Tibial artery (tissue), 4 donors: ENCODE measurements around the gene DUOXA2.

Experiments used
- DNase-seq, 2 donors: peaks; one replicate each; pipeline ENCODE4 v3.0.0-alpha.2; 2019
- H3K27ac ChIP-seq, 2 donors: fragments of 200-600 bp; sonication (generic) in 1 of 2; 1 replicate in 1 of 2; 2 replicates in 1 of 2; pipeline ENCODE4 v1.5.1; 2018 to 2019; ENCODE audit warnings: mild to moderate bottlenecking in 1 of 2
- H3K27me3 ChIP-seq, 2 donors: fragments of 200-600 bp; sonication (generic) in 1 of 2; one replicate each; pipeline versions ENCODE4 v1.5.1 to v1.6.0; 2016 to 2019
- H3K36me3 ChIP-seq, 3 donors: fragments of 200-600 bp; sonication (generic) in 2 of 3; one replicate each; pipeline ENCODE4 v1.5.1; 2016 to 2019; ENCODE audit warnings: mild to moderate bottlenecking in 2 of 3
- H3K4me1 ChIP-seq, 4 donors: fragments of 200-600 bp; sonication (generic) in 2 of 4; 1 replicate in 3 of 4; 2 replicates in 1 of 4; pipeline ENCODE4 v1.5.1; 2016 to 2019
- H3K4me3 ChIP-seq, 2 donors: fragments of 200-600 bp; sonication (generic) in 1 of 2; 1 replicate in 1 of 2; 2 replicates in 1 of 2; pipeline ENCODE4 v1.5.1; 2018 to 2019; ENCODE audit warnings: mild to moderate bottlenecking in 2 of 2
- H3K9me3 ChIP-seq, 3 donors: fragments of 200-600 bp; sonication (generic) in 1 of 3; one replicate each; pipeline ENCODE4 v1.5.1; 2016 to 2019
- CTCF ChIP-seq, 2 experiments: fragments of 200-600 bp in 1 of 2; fragments of 450-650 bp in 1 of 2; IDR thresholded peaks; one replicate each; pipeline ENCODE4 v1.5.1; 2017 to 2019; ENCODE audit warnings: antibody characterized with exemption in 2 of 2, mild to moderate bottlenecking in 1 of 2, moderate library complexity in 1 of 2
- intact Hi-C: fragments of 100-400 bp; cut with DNase I; formaldehyde crosslinking; loops from one replicate; pipeline ENCODE4 v1.15.0; 2023; ENCODE audit warnings: low total_unique reads

The DUOXA2 gene

GRCh38 chr15:45144775-45145174, 30.6 kb downstream of the DUOXA2 start:
- Histone ChIP-seq H3K4me3 (no peak overlapping the region), H3K9me3 (no peaks in the 10 kb centered on the region), H3K27ac (no peak overlapping the region), H3K27me3 (peaks cover 0 to 41% of the 10 kb centered on the region in 2 donors), H3K4me1 (no peaks in the 10 kb centered on the region), H3K36me3 (no peaks in the 10 kb centered on the region)
- no peak for TF ChIP-seq CTCF (IDR thresholded peaks at IDR 0.05)
- intact Hi-C loops, result no loop called here
- DNase-seq, result no peak

GRCh38 chr15:45146405-45146804, 32.3 kb downstream of the DUOXA2 start:
- Histone ChIP-seq H3K27me3 (peaks cover 0 to 26% of the 10 kb centered on the region in 2 donors), H3K27ac (no peak overlapping the region), H3K4me3 (no peak overlapping the region), H3K4me1 (no peaks in the 10 kb centered on the region), H3K9me3 (no peaks in the 10 kb centered on the region), H3K36me3 (peaks cover 0 to 4% (median 0%) of the 10 kb centered on the region in 3 donors)
- no peak for DNase-seq
- intact Hi-C loops, result no loop called here
- no peak for TF ChIP-seq CTCF (IDR thresholded peaks at IDR 0.05)

GRCh38 chr15:45147606-45148005, 33.5 kb downstream of the DUOXA2 start:
- intact Hi-C loops, result no loop called here
- no peak overlapping the region for H3K27ac ChIP-seq
- H3K36me3 ChIP-seq, result peaks cover 0 to 16% (median 4%) of the 10 kb centered on the region in 3 donors
- no peak for TF ChIP-seq CTCF (IDR thresholded peaks at IDR 0.05)
- no peaks in the 10 kb centered on the region for H3K9me3 ChIP-seq
- no peak for DNase-seq
- H3K4me3 ChIP-seq, result no peak overlapping the region
- H3K27me3 ChIP-seq, result peaks cover 0 to 18% of the 10 kb centered on the region in 2 donors
- H3K4me1 ChIP-seq, result no peaks in the 10 kb centered on the region

- H3K27me3 ChIP-seq, result peaks cover 0 to 15% of the 10 kb centered on the region in 2 donors
- H3K27ac ChIP-seq, result no peak overlapping the region
Measured at GRCh38 chr15:45148076-45149059, 34.2 kb downstream of the DUOXA2 start.

GRCh38 chr15:45149060-45149459, 34.9 kb downstream of the DUOXA2 start:
- no peak overlapping the region for H3K27ac ChIP-seq
- no peaks in the 10 kb centered on the region for H3K4me1 ChIP-seq
- no peak overlapping the region for H3K4me3 ChIP-seq
- peaks cover 0 to 17% (median 5%) of the 10 kb centered on the region in 3 donors for H3K36me3 ChIP-seq
- no peak for DNase-seq
- intact Hi-C loops, result no loop called here
- no peak for TF ChIP-seq CTCF (IDR thresholded peaks at IDR 0.05)
- no peaks in the 10 kb centered on the region for H3K9me3 ChIP-seq
- peaks cover 0 to 12% of the 10 kb centered on the region in 2 donors for H3K27me3 ChIP-seq

More at GRCh38 chr15:45148076-45149059, 34.2 kb downstream of the DUOXA2 start:
- intact Hi-C loops, result no loop called here
- TF ChIP-seq CTCF (IDR thresholded peaks at IDR 0.05), result no peak
- H3K4me1 ChIP-seq, result no peaks in the 10 kb centered on the region
- peaks cover 0 to 17% (median 5%) of the 10 kb centered on the region in 3 donors for H3K36me3 ChIP-seq
- H3K4me3 ChIP-seq, result no peak overlapping the region
- no peaks in the 10 kb centered on the region for H3K9me3 ChIP-seq
- DNase-seq, result no peak
